Medulla oblongata (tissue), 1 donor: ENCODE results near the gene TMEFF1.

Experiments
- DNase-seq: peaks from one replicate; pipeline ENCODE4 v3.0.0-alpha.2; 2015; ENCODE audit errors: extremely low spot score

Gene TMEFF1

GRCh38 chr9:100575765-100576386 is 102.9 kb downstream of the TMEFF1 start:
- DNase-seq = no peak

GRCh38 chr9:100577776-100578448 is 105.0 kb downstream of the TMEFF1 start, which contains the start of gene CAVIN4:
CAVIN4 (plus strand) TSS chr9:100578079; CDS start chr9:100578144, 65 bp downstream.
- no peak for DNase-seq

GRCh38 chr9:100578610-100579009 is 105.7 kb downstream of the TMEFF1 start:
- no peak for DNase-seq

GRCh38 chr9:100579665-100580064 is 106.7 kb downstream of the TMEFF1 start:
- DNase-seq = no peak

GRCh38 chr9:100580257-100580656 is 107.3 kb downstream of the TMEFF1 start:
- DNase-seq = no peak

GRCh38 chr9:100581081-100581480 is 108.1 kb downstream of the TMEFF1 start:
- no peak for DNase-seq

GRCh38 chr9:100581661-100582060 is 108.7 kb downstream of the TMEFF1 start:
- DNase-seq = no peak

GRCh38 chr9:100583014-100583802 is 110.3 kb downstream of the TMEFF1 start:
- DNase-seq = no peak

- DNase-seq = no peak
Measured at GRCh38 chr9:100584951-100585350, 112.0 kb downstream of the TMEFF1 start.

GRCh38 chr9:100586093-100586492 is 113.1 kb downstream of the TMEFF1 start:
- no peak for DNase-seq

GRCh38 chr9:100587375-100587774 is 114.4 kb downstream of the TMEFF1 start:
- DNase-seq = no peak

- no peak for DNase-seq
Measured at GRCh38 chr9:100589582-100589981, 116.6 kb downstream of the TMEFF1 start.

GRCh38 chr9:100590481-100590880 is 117.5 kb downstream of the TMEFF1 start:
- DNase-seq = no peak

GRCh38 chr9:100591139-100591538 is 118.2 kb downstream of the TMEFF1 start:
- DNase-seq = no peak

- no peak for DNase-seq
Measured at GRCh38 chr9:100591639-100592412, 118.9 kb downstream of the TMEFF1 start.

- peak; percentile 90 for DNase-seq
Measured at GRCh38 chr9:100595391-100596199, 122.6 kb downstream of the TMEFF1 start.

- DNase-seq = no peak
Measured at GRCh38 chr9:100597236-100597635, 124.3 kb downstream of the TMEFF1 start.

GRCh38 chr9:100598641-100599145 is 125.7 kb downstream of the TMEFF1 start:
- peak; percentile 79 for DNase-seq

GRCh38 chr9:100600521-100601079 is 127.7 kb downstream of the TMEFF1 start:
- no peak for DNase-seq

GRCh38 chr9:100601216-100601615 is 128.3 kb downstream of the TMEFF1 start:
- DNase-seq = peak; percentile 71
